NCI-H82 treated with DMSO at 0.1 percent for 48 hours (cell line): ENCODE measurements around the gene XDH.
A peak's percentile ranks its signal among the peaks of the same experiment; 100 is the strongest.

Experiments used
- DNase-seq: peaks from one replicate; lab custom pipeline; 2025; ENCODE audit not compliant: unreplicated experiment; lab: John Stamatoyannopoulos, UW

The XDH gene

GRCh38 chr2:31333046-31333445 is 81.5 kb downstream of the XDH start:
- DNase-seq = no peak

- no peak for DNase-seq
Measured at GRCh38 chr2:31332521-31332920, 82.0 kb downstream of the XDH start.

- no peak for DNase-seq
Measured at GRCh38 chr2:31331156-31331555, 83.4 kb downstream of the XDH start.

- DNase-seq = no peak
Measured at GRCh38 chr2:31329081-31329625, 85.4 kb downstream of the XDH start.

- DNase-seq = no peak
Measured at GRCh38 chr2:31328026-31328425, 86.5 kb downstream of the XDH start.

GRCh38 chr2:31327505-31327904 is 87.0 kb downstream of the XDH start:
- no peak for DNase-seq

- DNase-seq = no peak
Measured at GRCh38 chr2:31324016-31324633, 90.4 kb downstream of the XDH start.

GRCh38 chr2:31322371-31322770 is 92.2 kb downstream of the XDH start:
- DNase-seq = no peak

- no peak for DNase-seq
Measured at GRCh38 chr2:31319406-31320175, 95.0 kb downstream of the XDH start.

GRCh38 chr2:31318361-31319336 is 95.9 kb downstream of the XDH start:
- DNase-seq = no peak

GRCh38 chr2:31317396-31317795 is 97.1 kb downstream of the XDH start:
- peak; percentile 15 for DNase-seq

GRCh38 chr2:31314761-31315160 is 99.8 kb downstream of the XDH start:
- no peak for DNase-seq

- DNase-seq = no peak
Measured at GRCh38 chr2:31312898-31313297, 101.6 kb downstream of the XDH start.

GRCh38 chr2:31304816-31305215 is 109.7 kb downstream of the XDH start:
- no peak for DNase-seq

GRCh38 chr2:31302940-31303563 is 111.5 kb downstream of the XDH start:
- DNase-seq = no peak

- DNase-seq = no peak
Measured at GRCh38 chr2:31300309-31300708, 114.2 kb downstream of the XDH start.

GRCh38 chr2:31299547-31299946 is 115.0 kb downstream of the XDH start:
- DNase-seq = no peak

- DNase-seq = peak; percentile 6
Measured at GRCh38 chr2:31297751-31298150, 116.8 kb downstream of the XDH start.

GRCh38 chr2:31296641-31297287 is 117.8 kb downstream of the XDH start:
- no peak for DNase-seq

- no peak for DNase-seq
Measured at GRCh38 chr2:31294196-31294595, 120.3 kb downstream of the XDH start.
